ENCODE measurements around the gene KCTD16. TPM values are rescaled to one million over a fixed set of nuclear protein-coding genes. Genes with fewer than 3 reads are reported as not detected.

KCTD16 gene
- 0.02 and 0.13 TPM in 2 replicates for total RNA-seq (2014; rRNA removed; shearing (Covaris generic); ENCODE audit: low replicate concordance)

DNA sequence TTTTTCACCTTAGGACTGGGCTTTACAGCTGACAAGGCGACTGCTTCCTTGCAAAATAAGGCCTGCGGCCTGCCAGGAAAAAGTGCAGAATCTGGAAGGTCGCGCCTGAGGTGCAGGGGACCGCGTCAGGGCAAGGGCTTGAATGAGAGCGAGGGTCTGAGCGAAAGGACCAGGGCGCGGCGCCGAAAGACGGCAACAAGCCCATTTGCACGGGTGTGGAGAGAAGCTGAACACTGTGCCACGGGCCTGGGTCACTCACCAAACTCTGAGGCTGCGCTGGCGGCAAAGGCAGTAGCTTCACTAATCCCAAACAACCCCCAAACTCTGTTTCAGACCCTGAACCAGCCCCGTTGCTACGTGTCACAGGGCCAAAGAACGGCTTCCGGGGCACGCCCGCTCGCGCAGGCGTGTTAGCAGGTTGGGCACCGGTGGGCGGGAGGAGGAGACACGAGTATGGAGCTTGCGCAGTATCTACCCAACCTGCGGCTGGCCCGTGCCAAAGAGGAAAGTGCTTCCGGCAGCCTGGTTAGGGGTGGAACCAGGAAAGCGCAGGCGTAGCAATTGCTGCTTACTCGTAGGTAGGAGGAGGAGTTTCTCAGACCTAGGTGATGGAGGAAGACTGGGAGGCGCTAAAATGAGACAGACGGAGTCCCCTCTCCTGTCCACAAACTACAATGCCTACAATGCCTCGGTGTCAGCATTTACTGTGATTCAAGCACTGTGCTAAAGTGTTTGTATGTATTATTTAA, at the start of gene KCTD16, which contains the start of gene YIPF5:
Gene KCTD16, plus strand, starts transcription at position 598 of the 749 bp plus-strand sequence.
Gene YIPF5, minus strand, starts transcription at position 384 of the 749 bp plus-strand sequence. CDS start 704 bp downstream, outside the sequence.
- peak; percentile 99 for DNase-seq
- Histone ChIP-seq H3K9me3 (no peaks in the 10 kb centered on the region), H3K36me3 (peaks cover 42% of the 10 kb centered on the region), H3K4me3 (peak within 1 kb of the TSS; percentile 81), H3K27me3 (no peaks in the 10 kb centered on the region)

DNA sequence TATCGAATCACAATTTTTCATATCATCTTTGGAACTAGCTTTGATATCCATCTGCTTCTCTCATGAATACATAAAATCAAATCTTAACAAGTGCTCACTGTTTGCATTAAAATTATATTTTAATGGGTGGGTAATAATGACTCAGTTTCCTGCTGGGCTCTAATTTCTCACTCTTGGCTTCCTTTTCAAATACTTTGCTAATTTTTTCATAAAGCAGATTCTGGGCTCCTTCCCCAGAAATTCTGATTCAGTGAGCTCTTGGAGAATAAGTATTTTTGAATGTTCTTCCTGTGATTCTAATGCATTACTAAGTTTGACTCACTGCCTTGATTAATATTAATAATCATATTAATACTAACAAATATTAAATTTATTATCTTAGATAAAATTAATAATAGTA, 49.1 kb upstream of the KCTD16 start:
- Histone ChIP-seq H3K27me3 (no peaks in the 10 kb centered on the region), H3K4me3 (no peak overlapping the region), H3K9me3 (peaks cover 14% of the 10 kb centered on the region), H3K36me3 (no peaks in the 10 kb centered on the region)
- no peak for DNase-seq

DNA sequence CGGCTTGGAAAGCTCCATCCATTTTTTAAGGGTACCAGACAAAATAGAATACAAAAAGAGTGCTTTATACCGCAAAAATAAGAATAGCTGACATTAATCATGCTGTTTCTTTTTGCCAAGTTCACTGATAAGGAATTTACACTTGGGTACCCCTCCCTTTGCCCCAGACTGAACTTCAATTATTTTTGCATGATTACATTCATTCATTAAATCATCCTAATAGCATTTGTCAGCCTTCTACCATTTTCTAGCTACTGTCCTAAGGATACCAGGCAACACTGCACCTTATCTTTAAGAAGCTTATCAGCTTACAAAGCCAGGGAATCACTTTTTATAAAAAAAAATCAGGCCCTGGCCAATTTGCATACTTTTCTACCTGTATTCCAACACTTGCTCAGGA, 48.6 kb upstream of the KCTD16 start:
- no peak for DNase-seq
- no peaks in the 10 kb centered on the region for H3K36me3 ChIP-seq
- no peaks in the 10 kb centered on the region for H3K27me3 ChIP-seq
- no peak overlapping the region for H3K4me3 ChIP-seq
- H3K9me3 ChIP-seq = peaks cover 14% of the 10 kb centered on the region

GRCh38 chr5:144122641-144123040, 48.0 kb upstream of the KCTD16 start:
- peaks cover 14% of the 10 kb centered on the region for H3K9me3 ChIP-seq
- H3K27me3 ChIP-seq = no peaks in the 10 kb centered on the region
- no peak for DNase-seq
- no peaks in the 10 kb centered on the region for H3K36me3 ChIP-seq
- no peak overlapping the region for H3K4me3 ChIP-seq

- H3K4me3 ChIP-seq = no peak overlapping the region
- peak; percentile 78 for DNase-seq
- H3K27me3 ChIP-seq = no peaks in the 10 kb centered on the region
- H3K9me3 ChIP-seq = no peaks in the 10 kb centered on the region; the same call in 1 of the 2 replicates
- no peaks in the 10 kb centered on the region for H3K36me3 ChIP-seq
Observed at GRCh38 chr5:144125163-144125726, 45.4 kb upstream of the KCTD16 start.

GRCh38 chr5:144126707-144127106, 44.0 kb upstream of the KCTD16 start:
- Histone ChIP-seq H3K9me3 (peaks cover 5% of the 10 kb centered on the region; the same call in 1 of the 2 replicates), H3K27me3 (no peaks in the 10 kb centered on the region), H3K36me3 (no peaks in the 10 kb centered on the region), H3K4me3 (no peak overlapping the region)
- DNase-seq = no peak

DNA sequence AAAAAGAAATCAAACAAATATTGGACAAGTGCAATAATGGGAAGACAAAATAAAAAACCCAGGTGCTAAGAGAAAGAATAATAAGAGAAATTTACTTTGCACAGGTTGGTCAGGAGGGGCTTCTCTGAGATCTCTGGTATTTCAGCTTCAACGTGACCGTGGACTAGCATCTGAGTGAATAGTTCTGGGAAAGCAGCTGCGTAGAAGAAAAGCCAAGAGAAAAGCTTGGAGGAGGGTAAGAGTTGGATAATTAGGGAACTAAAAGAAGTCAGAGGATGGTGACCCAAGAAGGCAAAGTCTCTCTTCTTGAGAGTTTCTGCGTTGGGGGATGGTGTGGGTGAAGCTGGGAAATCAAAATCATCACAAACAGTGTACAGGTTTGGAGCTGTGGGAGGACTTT, 41.8 kb upstream of the KCTD16 start:
- Histone ChIP-seq H3K4me3 (no peak overlapping the region), H3K36me3 (no peaks in the 10 kb centered on the region), H3K9me3 (peaks cover 9% of the 10 kb centered on the region; the same call in 1 of the 2 replicates), H3K27me3 (no peaks in the 10 kb centered on the region)
- DNase-seq = no peak

DNA sequence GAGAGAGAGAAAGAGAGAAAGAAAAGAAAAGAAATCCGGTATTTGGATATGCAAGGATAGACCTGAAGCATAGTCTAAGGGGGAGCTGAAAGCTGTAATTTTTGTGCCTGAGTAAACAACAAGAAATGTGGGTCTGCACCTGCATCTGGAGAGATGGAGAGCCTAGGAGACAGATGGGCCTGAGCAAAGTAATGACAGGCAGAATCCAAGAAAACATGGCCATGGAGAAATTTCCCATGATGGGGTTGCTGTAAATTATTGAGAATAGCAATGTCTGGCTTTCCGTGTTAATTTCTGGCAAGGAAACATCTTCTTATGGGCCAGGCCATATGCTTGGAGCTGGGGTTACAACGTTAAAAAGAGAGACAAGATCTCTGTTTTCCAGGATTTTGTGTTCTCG, 40.4 kb upstream of the KCTD16 start:
- no peak overlapping the region for H3K4me3 ChIP-seq
- no peaks in the 10 kb centered on the region for H3K36me3 ChIP-seq
- DNase-seq = no peak
- H3K27me3 ChIP-seq = no peaks in the 10 kb centered on the region
- peaks cover 9% of the 10 kb centered on the region; the same call in 1 of the 2 replicates for H3K9me3 ChIP-seq

DNA sequence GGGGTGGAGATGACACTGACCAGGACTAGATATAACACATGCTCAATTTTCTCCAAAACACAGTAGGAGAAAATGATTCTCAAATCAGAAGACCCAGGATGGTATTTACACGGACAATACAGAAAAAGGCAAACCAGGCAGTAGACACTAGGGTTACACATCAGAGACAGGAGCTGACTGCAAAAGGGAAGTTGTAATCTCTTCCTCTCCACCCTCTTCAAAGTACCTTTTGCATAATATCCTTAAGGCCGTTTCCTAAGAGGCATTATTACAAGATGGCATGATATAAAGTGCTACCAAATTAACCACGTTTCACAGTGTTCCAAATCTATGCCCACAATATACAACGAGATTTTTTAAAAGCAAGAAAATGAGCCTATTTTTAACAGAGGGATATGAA, 39.4 kb upstream of the KCTD16 start:
- Histone ChIP-seq H3K9me3 (peaks cover 12% of the 10 kb centered on the region; the same call in 1 of the 2 replicates), H3K36me3 (no peaks in the 10 kb centered on the region), H3K27me3 (no peaks in the 10 kb centered on the region), H3K4me3 (no peak overlapping the region)
- DNase-seq = no peak

GRCh38 chr5:144133050-144133633, 37.5 kb upstream of the KCTD16 start:
- Histone ChIP-seq H3K9me3 (peaks cover 12% of the 10 kb centered on the region; the same call in 1 of the 2 replicates), H3K27me3 (no peaks in the 10 kb centered on the region), H3K4me3 (no peak overlapping the region), H3K36me3 (no peaks in the 10 kb centered on the region)
- no peak for DNase-seq

GRCh38 chr5:144134194-144134826, 36.4 kb upstream of the KCTD16 start:
- no peak for DNase-seq
- Histone ChIP-seq H3K9me3 (peaks cover 12% of the 10 kb centered on the region; the same call in 1 of the 2 replicates), H3K4me3 (no peak overlapping the region), H3K27me3 (no peaks in the 10 kb centered on the region), H3K36me3 (no peaks in the 10 kb centered on the region)

DNA sequence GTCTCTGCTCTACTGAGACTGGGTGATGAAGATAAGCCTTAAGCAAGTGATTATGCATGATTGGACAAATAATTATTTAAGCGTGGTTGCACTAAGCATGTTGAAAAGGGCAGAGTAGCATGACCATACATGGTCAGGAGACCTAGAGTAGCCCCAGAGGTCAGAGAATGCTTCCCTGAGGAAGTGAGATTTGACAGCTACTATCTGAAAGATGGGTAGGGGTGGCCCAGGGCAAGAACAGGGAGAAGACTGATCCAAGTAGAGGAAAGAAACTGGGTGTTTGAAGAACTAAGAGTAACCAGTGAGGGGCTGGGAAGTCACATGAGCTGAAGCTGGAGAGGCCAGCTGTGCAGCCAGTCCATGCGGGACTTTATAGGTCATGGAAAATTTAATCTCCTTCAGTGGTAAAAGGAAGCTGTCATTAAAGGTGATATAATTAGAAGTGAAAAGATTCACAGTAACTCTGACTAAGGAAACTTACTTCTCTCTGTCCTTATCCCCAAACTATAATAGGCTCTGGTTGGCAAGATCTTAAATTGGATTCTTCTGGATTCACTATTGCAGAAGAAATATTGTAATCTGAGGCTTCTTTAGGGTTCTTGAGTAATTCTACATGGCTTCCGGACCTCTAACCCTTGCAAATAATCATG, 35.4 kb upstream of the KCTD16 start:
- no peaks in the 10 kb centered on the region for H3K36me3 ChIP-seq
- no peak for DNase-seq
- no peak overlapping the region for H3K4me3 ChIP-seq
- peaks cover 12% of the 10 kb centered on the region; the same call in 1 of the 2 replicates for H3K9me3 ChIP-seq
- no peaks in the 10 kb centered on the region for H3K27me3 ChIP-seq

DNA sequence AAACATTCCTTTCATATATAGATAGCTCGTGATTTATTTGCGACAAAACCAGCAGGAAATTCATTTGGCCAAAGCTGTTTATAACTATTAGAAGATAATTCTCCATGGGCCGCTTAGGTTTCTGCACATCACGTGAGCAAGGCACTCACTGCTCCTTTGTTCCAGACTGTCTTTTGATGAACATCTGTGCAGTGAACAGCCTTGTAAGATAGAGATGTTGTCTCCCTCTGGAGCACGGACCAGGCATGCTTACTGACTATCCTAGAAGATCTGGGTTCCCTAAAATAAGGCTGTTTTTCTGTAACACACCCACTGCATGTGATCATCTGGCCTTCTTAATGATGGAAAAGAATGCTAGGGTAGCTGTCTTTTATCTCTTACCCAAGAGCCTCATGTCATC, 31.1 kb upstream of the KCTD16 start:
- H3K27me3 ChIP-seq = no peaks in the 10 kb centered on the region
- H3K4me3 ChIP-seq = no peak overlapping the region
- H3K9me3 ChIP-seq = peaks cover 3% of the 10 kb centered on the region; the same call in 1 of the 2 replicates
- no peak for DNase-seq
- no peaks in the 10 kb centered on the region for H3K36me3 ChIP-seq

DNA sequence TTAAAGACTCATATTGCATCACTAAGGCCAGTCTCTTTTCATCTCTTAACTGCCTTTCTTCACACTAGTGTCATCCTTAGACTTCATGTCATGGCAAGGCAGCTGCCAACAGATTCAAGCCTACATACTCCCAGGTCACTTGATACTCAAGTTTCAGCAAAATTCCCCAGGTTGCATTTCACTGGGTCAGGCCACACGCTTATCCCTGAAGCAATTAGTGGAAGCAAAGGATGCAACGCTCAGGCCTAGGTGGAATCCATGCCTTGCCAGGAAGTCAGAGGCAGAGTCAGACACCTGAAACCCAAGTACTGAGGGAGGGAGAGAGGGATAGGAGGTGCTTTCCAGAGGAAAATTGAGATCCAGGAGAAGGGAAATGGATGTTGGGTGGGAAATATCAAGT, 29.1 kb upstream of the KCTD16 start:
- Histone ChIP-seq H3K27me3 (no peaks in the 10 kb centered on the region), H3K4me3 (no peak overlapping the region), H3K36me3 (no peaks in the 10 kb centered on the region), H3K9me3 (no peaks in the 10 kb centered on the region)
- DNase-seq = no peak

DNA sequence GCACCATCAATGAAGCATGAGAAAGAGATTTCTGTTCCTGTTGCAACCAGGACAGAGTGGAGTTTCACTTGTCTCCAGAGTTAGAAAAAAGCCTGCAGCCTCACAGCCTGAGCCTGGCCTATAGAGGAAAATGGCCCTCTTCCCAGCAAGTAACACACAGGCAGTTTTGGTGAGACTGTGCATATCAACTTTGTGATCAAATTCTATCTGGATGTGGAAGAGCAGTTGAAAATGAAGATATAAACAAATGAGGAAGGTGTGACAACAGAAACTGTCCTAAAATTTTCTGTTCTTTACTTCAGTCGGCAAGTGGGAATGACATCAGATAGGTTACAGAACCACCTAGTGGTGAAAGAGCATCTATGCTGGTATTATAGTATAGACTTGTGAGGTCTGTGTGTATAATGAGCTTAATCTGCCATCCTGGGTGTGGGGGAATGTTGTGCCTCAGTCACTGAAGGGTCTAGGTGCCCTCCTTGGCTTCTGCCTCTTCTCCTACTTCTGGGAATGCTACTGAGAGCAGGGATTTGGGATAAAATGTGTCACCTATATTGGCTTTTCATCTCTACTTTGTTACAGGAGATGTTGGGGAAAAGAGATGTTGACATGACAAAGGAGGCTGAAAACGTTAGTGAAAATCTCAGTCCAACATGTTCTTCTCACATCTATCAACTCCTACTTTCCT, 28.4 kb upstream of the KCTD16 start:
- Histone ChIP-seq H3K27me3 (no peaks in the 10 kb centered on the region), H3K4me3 (no peak overlapping the region), H3K9me3 (no peaks in the 10 kb centered on the region), H3K36me3 (no peaks in the 10 kb centered on the region)
- no peak for DNase-seq

DNA sequence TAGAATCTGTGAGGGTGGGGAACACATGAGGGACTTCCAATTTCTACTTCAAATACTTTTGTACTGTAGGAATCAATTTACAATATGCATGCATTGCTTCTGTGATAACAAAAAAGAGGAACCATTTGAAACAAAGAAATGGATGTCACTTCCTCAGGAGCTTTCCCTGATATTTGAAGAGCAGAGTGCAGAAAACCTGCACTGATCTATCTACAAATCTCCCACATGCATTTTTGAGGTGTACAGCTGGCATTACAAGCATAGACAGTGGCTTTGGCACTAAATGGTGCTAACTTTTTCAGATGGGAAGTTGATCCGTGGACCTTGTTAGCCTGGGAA, 27.9 kb upstream of the KCTD16 start:
- Histone ChIP-seq H3K27me3 (no peaks in the 10 kb centered on the region), H3K4me3 (no peak overlapping the region), H3K36me3 (no peaks in the 10 kb centered on the region), H3K9me3 (no peaks in the 10 kb centered on the region)
- DNase-seq = no peak
